Brain microvascular endothelial cell (primary cell): ENCODE results near the gene NACC2.
A peak's percentile ranks its signal among the peaks of the same experiment; 100 is the strongest.

Experiments used
- DNase-seq: peaks from one replicate; pipeline ENCODE4 v3.0.0-alpha.2; 2020
- H3K27ac ChIP-seq: fragments of 250-450 bp; sonication (Bioruptor Pico); 2 replicates; pipeline ENCODE4 v1.5.1; 2020; ENCODE audit warnings: mild to moderate bottlenecking, moderate library complexity
- H3K27me3 ChIP-seq: fragments of 250-450 bp; sonication (Bioruptor Pico); replicated peaks from 2 replicates; pipeline ENCODE4 v1.5.1; 2020; ENCODE audit warnings: mild to moderate bottlenecking
- H3K36me3 ChIP-seq: fragments of 250-450 bp; sonication (Bioruptor Pico); replicated peaks from 2 replicates; pipeline ENCODE4 v1.5.1; 2020; ENCODE audit warnings: mild to moderate bottlenecking
- H3K4me3 ChIP-seq: 2 replicates; pipeline ENCODE4 v1.5.1; 2011; ENCODE audit warnings: low read depth, mild to moderate bottlenecking, control low read depth, low read length, moderate library complexity
- in situ Hi-C: cut with HindIII; loops from 2 replicates; pipeline ENCODE4 v1.10.0; 2017; ENCODE audit warnings: low sequenced_read_pairs, low pct_ligation_motif_present
- TF ChIP-seq, protein P1 (sequence below): IDR thresholded peaks from 2 replicates; pipeline ENCODE4 v1.5.1; 2011; ENCODE audit warnings: low read depth, mild to moderate bottlenecking, moderate library complexity, low read length, control low read depth, inconsistent platforms; ENCODE audit errors: missing control alignments

Gene NACC2

GRCh38 chr9:136010176-136010575, 84.9 kb downstream of the NACC2 start:
- TF ChIP-seq, protein P1, sequence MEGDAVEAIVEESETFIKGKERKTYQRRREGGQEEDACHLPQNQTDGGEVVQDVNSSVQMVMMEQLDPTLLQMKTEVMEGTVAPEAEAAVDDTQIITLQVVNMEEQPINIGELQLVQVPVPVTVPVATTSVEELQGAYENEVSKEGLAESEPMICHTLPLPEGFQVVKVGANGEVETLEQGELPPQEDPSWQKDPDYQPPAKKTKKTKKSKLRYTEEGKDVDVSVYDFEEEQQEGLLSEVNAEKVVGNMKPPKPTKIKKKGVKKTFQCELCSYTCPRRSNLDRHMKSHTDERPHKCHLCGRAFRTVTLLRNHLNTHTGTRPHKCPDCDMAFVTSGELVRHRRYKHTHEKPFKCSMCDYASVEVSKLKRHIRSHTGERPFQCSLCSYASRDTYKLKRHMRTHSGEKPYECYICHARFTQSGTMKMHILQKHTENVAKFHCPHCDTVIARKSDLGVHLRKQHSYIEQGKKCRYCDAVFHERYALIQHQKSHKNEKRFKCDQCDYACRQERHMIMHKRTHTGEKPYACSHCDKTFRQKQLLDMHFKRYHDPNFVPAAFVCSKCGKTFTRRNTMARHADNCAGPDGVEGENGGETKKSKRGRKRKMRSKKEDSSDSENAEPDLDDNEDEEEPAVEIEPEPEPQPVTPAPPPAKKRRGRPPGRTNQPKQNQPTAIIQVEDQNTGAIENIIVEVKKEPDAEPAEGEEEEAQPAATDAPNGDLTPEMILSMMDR = no peak
- no peak overlapping the region for H3K4me3 ChIP-seq
- DNase-seq = no peak
- in situ Hi-C loops = no loop called here
- no peak overlapping the region for H3K27ac ChIP-seq
- H3K36me3 ChIP-seq = peaks cover 16% of the 10 kb centered on the region
- no peaks in the 10 kb centered on the region for H3K27me3 ChIP-seq

GRCh38 chr9:136009516-136009915, 85.6 kb downstream of the NACC2 start:
- TF ChIP-seq, protein P1 = no peak
- DNase-seq = no peak
- no peak overlapping the region for H3K27ac ChIP-seq
- H3K27me3 ChIP-seq = no peaks in the 10 kb centered on the region
- in situ Hi-C loops = no loop called here
- H3K4me3 ChIP-seq = no peak overlapping the region
- peaks cover 16% of the 10 kb centered on the region for H3K36me3 ChIP-seq

DNA sequence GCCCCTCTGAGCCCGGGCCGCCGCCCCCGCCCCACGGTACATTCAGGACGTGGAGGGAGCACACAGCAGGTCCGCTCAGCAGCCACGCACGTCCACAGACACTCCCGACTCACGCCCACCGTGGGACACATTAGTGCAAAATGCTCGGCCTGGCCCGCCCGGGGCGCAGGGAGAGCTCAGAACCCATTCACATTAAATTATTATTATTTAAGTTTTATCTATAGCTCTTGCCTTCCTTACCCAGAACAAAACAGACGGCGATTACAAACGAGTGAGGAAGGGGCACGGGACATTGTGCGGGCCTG, 86.4 kb downstream of the NACC2 start:
- Histone ChIP-seq H3K27me3 (no peaks in the 10 kb centered on the region), H3K36me3 (peaks cover 16% of the 10 kb centered on the region), H3K4me3 (no peak overlapping the region), H3K27ac (no peak overlapping the region)
- TF ChIP-seq, protein P1 = no peak
- in situ Hi-C loops = no loop called here
- no peak for DNase-seq

GRCh38 chr9:136007934-136008692, 87.0 kb downstream of the NACC2 start:
- DNase-seq = peak; percentile 69
- H3K27ac ChIP-seq = no peak overlapping the region
- H3K4me3 ChIP-seq = no peak overlapping the region
- in situ Hi-C loops = no loop called here
- H3K36me3 ChIP-seq = peaks cover 13% of the 10 kb centered on the region
- H3K27me3 ChIP-seq = no peaks in the 10 kb centered on the region
- TF ChIP-seq, protein P1 = no peak

- no peak overlapping the region for H3K4me3 ChIP-seq
- H3K27me3 ChIP-seq = no peaks in the 10 kb centered on the region
- DNase-seq = no peak
- H3K27ac ChIP-seq = no peak overlapping the region
- in situ Hi-C loops = no loop called here
- TF ChIP-seq, protein P1 = no peak
- peaks cover 11% of the 10 kb centered on the region for H3K36me3 ChIP-seq
Measured at GRCh38 chr9:136007276-136007933, 87.7 kb downstream of the NACC2 start.
